Lung (tissue), 12 donors: ENCODE measurements around the gene TENM3. TPM values are rescaled to one million over a fixed set of nuclear protein-coding genes. Genes with fewer than 3 reads are reported as not detected.

Experiments used
- ATAC-seq: fragments of 200-7000 bp; cut with Tn5 transposase; one replicate; pipeline ENCODE4 v1.9.1; 2020; ENCODE audit warnings: moderate number of reproducible peaks; ENCODE audit not compliant: insufficient read depth, low FRiP score
- DNase-seq, 3 donors: peaks; one replicate each; pipeline ENCODE4 v3.0.0-alpha.2; 2013 to 2017
- H3K27ac ChIP-seq, 2 donors: one replicate each; pipeline ENCODE4 v1.5.1; 2013; ENCODE audit warnings: mild to moderate bottlenecking in 2 of 2, moderate library complexity in 2 of 2, control low read depth in 1 of 2, inconsistent platforms in 1 of 2, low read depth in 1 of 2, low read length in 1 of 2
- H3K27me3 ChIP-seq, 3 donors: one replicate each; pipeline ENCODE4 v1.5.1; 2013; ENCODE audit warnings: low read length in 2 of 3; ENCODE audit not compliant: control insufficient read depth in 3 of 3, insufficient read depth in 3 of 3
- H3K36me3 ChIP-seq, 4 donors: one replicate each; pipeline ENCODE4 v1.5.1; 2013; ENCODE audit warnings: low read length in 4 of 4, mild to moderate bottlenecking in 1 of 4, moderate library complexity in 1 of 4; ENCODE audit not compliant: control insufficient read depth in 4 of 4, insufficient read depth in 4 of 4
- H3K4me1 ChIP-seq, 5 donors: one replicate each; pipeline ENCODE4 v1.5.1; 2013; ENCODE audit warnings: low read length in 5 of 5, mild to moderate bottlenecking in 2 of 5, moderate library complexity in 1 of 5; ENCODE audit not compliant: control insufficient read depth in 5 of 5, insufficient read depth in 5 of 5
- H3K4me3 ChIP-seq: one replicate; pipeline ENCODE4 v1.5.1; 2013; ENCODE audit warnings: mild to moderate bottlenecking, control low read depth, moderate library complexity
- H3K9ac ChIP-seq, 2 donors: one replicate each; pipeline ENCODE4 v1.5.1; 2013; ENCODE audit warnings: low read length in 2 of 2, control low read depth in 1 of 2; ENCODE audit not compliant: insufficient read depth in 1 of 2
- H3K9me3 ChIP-seq, 4 donors: one replicate each; pipeline ENCODE4 v1.5.1; 2013; ENCODE audit warnings: low read length in 3 of 4, mild to moderate bottlenecking in 1 of 4, moderate library complexity in 1 of 4; ENCODE audit not compliant: control insufficient read depth in 4 of 4, insufficient read depth in 3 of 4
- CTCF ChIP-seq: IDR thresholded peaks from 2 replicates; pipeline ENCODE4 v1.5.1; 2012; ENCODE audit warnings: mild to moderate bottlenecking; ENCODE audit errors: control extremely low read depth, extremely low read depth
- WGBS, 2 donors: extraction: QIAGEN DNeasy Blood & Tissue Kit; methylation state at CpG; one replicate each; pipeline ENCODE4 v1.1.7; 2013; 5-methylcytosine and 5-hydroxymethylcytosine counted together
- polyA plus RNA-seq, 2 donors: library from polyadenylated mRNA; stranded (reverse); fragments of 200-250 nt; gene quantifications; one replicate each; pipeline ENCODE4 v1.2.1, GENCODE V29; 2013
- total RNA-seq, 2 donors: library from RNA; depleted of rRNA in 1 of 2; stranded (reverse); fragments of >200 nt in 1 of 2; gene quantifications; one replicate each; pipeline ENCODE4 v1.2.1, GENCODE V29; 2014 to 2021
- donor health status: control.
- donor health status: control.
- donor health status: Bipolar disorder and iron deficiency.
- donor health status: healthy.
- donor health status: DM: yes; HTN: yes; CAD: no.

The TENM3 gene
- total and polyA plus RNA-seq, 4 donors: 0.14 to 5.3 (median 2.2) TPM

DNA sequence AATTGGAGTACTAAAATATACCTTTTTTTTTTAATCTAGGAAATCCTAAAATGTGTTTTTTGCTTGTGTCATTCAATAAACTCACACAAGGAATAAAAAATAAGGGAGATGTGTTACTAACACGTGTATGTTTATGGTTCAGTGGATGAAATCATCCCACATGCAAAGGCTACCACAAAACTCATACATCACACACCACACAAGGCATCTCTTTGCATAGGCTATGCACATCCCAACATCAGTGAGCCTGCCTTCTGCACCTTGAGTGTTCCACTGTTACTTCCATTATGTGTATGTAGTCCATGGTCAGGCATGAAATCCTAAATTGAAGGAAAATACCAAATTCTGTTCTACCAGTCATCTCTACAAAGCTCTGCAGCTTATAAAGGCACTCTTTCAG, 460.9 kb downstream of the TENM3 start:
- Histone ChIP-seq H3K9ac (no peak overlapping the region), H3K4me1 (peaks cover 0 to 12% (median 0%) of the 10 kb centered on the region in 5 donors), H3K9me3 (no peaks in the 10 kb centered on the region), H3K27me3 (no peaks in the 10 kb centered on the region), H3K36me3 (no peaks in the 10 kb centered on the region), H3K27ac (no peak overlapping the region), H3K4me3 (no peak overlapping the region)
- no peak for DNase-seq
- no peak for TF ChIP-seq CTCF
- ATAC-seq: no peak
- WGBS, 2 donors: 79 to 84% methylated on average over 1 of the region's 1 CpG

GRCh38 chr4:182704948-182705347, 461.7 kb downstream of the TENM3 start:
- H3K27me3 ChIP-seq: no peaks in the 10 kb centered on the region
- DNase-seq (no peak), ATAC-seq (no peak)
- H3K9me3 ChIP-seq: no peaks in the 10 kb centered on the region
- 85 to 89% methylated on average over 4 of the region's 4 CpGs for WGBS, 2 donors
- H3K27ac ChIP-seq: no peak overlapping the region
- H3K9ac ChIP-seq: no peak overlapping the region
- no peak for TF ChIP-seq CTCF
- no peaks in the 10 kb centered on the region for H3K36me3 ChIP-seq
- no peak overlapping the region for H3K4me3 ChIP-seq
- peaks cover 0 to 9% (median 0%) of the 10 kb centered on the region in 5 donors for H3K4me1 ChIP-seq

DNA sequence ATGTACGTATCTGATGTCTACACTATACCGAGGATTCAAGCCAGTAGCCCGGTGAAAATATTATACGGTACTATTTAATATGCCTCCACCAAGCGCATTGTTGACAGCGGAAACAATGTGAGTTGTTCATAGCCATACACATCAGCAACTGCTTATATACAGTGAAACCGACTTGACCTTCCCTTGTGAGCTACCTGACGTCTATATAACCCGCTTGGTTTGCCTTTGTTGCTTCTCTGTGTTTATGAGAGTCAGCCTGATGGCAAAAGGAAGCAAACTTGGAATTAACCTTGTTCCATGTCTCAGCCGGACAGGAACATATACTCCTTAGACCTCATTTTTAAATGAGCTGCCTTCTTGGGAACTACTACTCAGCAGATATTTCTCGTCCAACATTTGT, 462.2 kb downstream of the TENM3 start:
- Histone ChIP-seq H3K4me1 (peaks cover 0 to 5% (median 0%) of the 10 kb centered on the region in 5 donors), H3K9ac (no peak overlapping the region), H3K27ac (no peak overlapping the region), H3K27me3 (no peaks in the 10 kb centered on the region), H3K4me3 (no peak overlapping the region), H3K9me3 (no peaks in the 10 kb centered on the region), H3K36me3 (no peaks in the 10 kb centered on the region)
- no peak for TF ChIP-seq CTCF
- WGBS, 2 donors: 95 to 96% methylated on average over 11 of the region's 11 CpGs
- ATAC-seq (no peak), DNase-seq (no peak)

GRCh38 chr4:182711211-182711610, 468.0 kb downstream of the TENM3 start:
- peak in 2 of 3 donors; percentile 21 to 32 for DNase-seq
- no peak for ATAC-seq

More at GRCh38 chr4:182711211-182711610, 468.0 kb downstream of the TENM3 start:
- Histone ChIP-seq H3K27ac (no peak overlapping the region), H3K36me3 (no peaks in the 10 kb centered on the region), H3K27me3 (no peaks in the 10 kb centered on the region), H3K4me1 (peaks cover 0 to 11% (median 0%) of the 10 kb centered on the region in 5 donors), H3K9me3 (no peaks in the 10 kb centered on the region), H3K4me3 (no peak overlapping the region), H3K9ac (no peak overlapping the region)
- WGBS, 2 donors: 44 to 72% methylated on average over 2 of the region's 2 CpGs
- no peak for TF ChIP-seq CTCF
